B cell (primary cell): Measurements from ENCODE around the gene SLC35A2. TPM values are rescaled to one million over a fixed set of nuclear protein-coding genes. Genes with fewer than 3 reads are reported as not detected.

ENCODE experiments used
- ATAC-seq: fragments of 200-7000 bp; cut with Tn5 transposase; one replicate; pipeline ENCODE4 v1.10.0; 2021; ENCODE audit warnings: low read depth, mild to moderate bottlenecking, moderate number of reproducible peaks, moderate library complexity
- CTCF ChIA-PET: fragments of 350-600 bp; sonication (Branson Sonifier 250); formaldehyde crosslinking; loops from one replicate; lab custom pipeline; 2021; ENCODE audit warnings: antibody characterized with exemption, inconsistent platforms; lab: Charles Lee
- POLR2A ChIA-PET: fragments of 350-600 bp; sonication (Branson Sonifier 250); formaldehyde crosslinking; loops from one replicate; lab custom pipeline; 2021; ENCODE audit warnings: antibody characterized with exemption; lab: Charles Lee
- DNase-seq: peaks from one replicate; pipeline ENCODE4 v3.0.0; 2013
- H2AFZ ChIP-seq: 2 replicates; pipeline ENCODE4 v1.6.1; 2012; ENCODE audit warnings: mild to moderate bottlenecking, low read depth, low read length; ENCODE audit not compliant: insufficient read depth, poor library complexity, severe bottlenecking
- H3K27ac ChIP-seq, 2 donors: 1 replicate in 1 of 2; 2 replicates in 1 of 2; pipeline ENCODE4 v1.5.1; 2012 to 2013; ENCODE audit warnings: low read length in 2 of 2, mild to moderate bottlenecking in 2 of 2, moderate library complexity in 1 of 2
- H3K27me3 ChIP-seq, 4 experiments: fragments of 200-600 bp in 1 of 4; sonication (generic) in 1 of 4; replicated peaks in 1 of 4; 1 replicate in 2 of 4; 2 replicates in 2 of 4; pipeline versions ENCODE4 v1.6.1 to v1.7.0; 2013 to 2016; ENCODE audit warnings: low read length in 3 of 4, mild to moderate bottlenecking in 2 of 4, mixed read lengths in 1 of 4, moderate library complexity in 1 of 4; ENCODE audit not compliant: insufficient read depth in 4 of 4, control insufficient read depth in 3 of 4; ENCODE audit errors: control extremely low read depth in 1 of 4
- H3K36me3 ChIP-seq, 2 experiments: replicated peaks in 1 of 2; 1 replicate in 1 of 2; 2 replicates in 1 of 2; pipeline versions ENCODE4 v1.6.1 to v1.7.1; 2013; ENCODE audit warnings: low read length in 1 of 2; ENCODE audit not compliant: insufficient read depth in 2 of 2, control insufficient read depth in 1 of 2; ENCODE audit errors: control extremely low read depth in 1 of 2, extremely low read depth in 1 of 2
- H3K4me1 ChIP-seq, 2 donors: fragments of 200-600 bp in 1 of 2; sonication (generic) in 1 of 2; 1 replicate in 1 of 2; 2 replicates in 1 of 2; pipeline versions ENCODE4 v1.5.1 to v1.6.1; 2013 to 2017; ENCODE audit warnings: low read length in 2 of 2; ENCODE audit not compliant: control insufficient read depth in 2 of 2, insufficient read depth in 2 of 2
- H3K4me2 ChIP-seq: replicated peaks from 2 replicates; pipeline ENCODE3; 2012; ENCODE audit warnings: mild to moderate bottlenecking, low read depth, low read length; ENCODE audit not compliant: poor library complexity, severe bottlenecking
- H3K4me3 ChIP-seq, 5 experiments: fragments of 200-600 bp in 1 of 5; sonication (generic) in 1 of 5; 1 replicate in 3 of 5; 2 replicates in 2 of 5; pipeline versions ENCODE4 v1.5.1 to v1.7.0; 2011 to 2016; ENCODE audit warnings: low read length in 4 of 5, mild to moderate bottlenecking in 4 of 5, low read depth in 2 of 5, control low read depth in 1 of 5, moderate library complexity in 1 of 5; ENCODE audit not compliant: insufficient read depth in 1 of 5; ENCODE audit errors: control extremely low read depth in 1 of 5, extremely low read depth in 1 of 5
- H3K79me2 ChIP-seq: fragments of 200-600 bp; sonication (generic); one replicate; pipeline ENCODE4 v1.6.0; 2016; ENCODE audit warnings: low read length; ENCODE audit not compliant: control insufficient read depth, insufficient read depth
- H3K9ac ChIP-seq: fragments of 200-600 bp; sonication (generic); 2 replicates; pipeline ENCODE4 v1.6.1; 2017; ENCODE audit warnings: mild to moderate bottlenecking, low read length, moderate library complexity
- H3K9me3 ChIP-seq, 3 donors: one replicate each; pipeline versions ENCODE4 v1.6.1 to v1.7.1; 2013; ENCODE audit warnings: low read length in 2 of 3; ENCODE audit not compliant: control insufficient read depth in 2 of 3, insufficient read depth in 1 of 3; ENCODE audit errors: control extremely low read depth in 1 of 3
- H4K20me1 ChIP-seq: 2 replicates; pipeline ENCODE4 v1.6.0; 2012; ENCODE audit warnings: mild to moderate bottlenecking, low read length; ENCODE audit not compliant: insufficient read depth, control insufficient read depth, poor library complexity, severe bottlenecking
- H3K27ac Mint-ChIP-seq: one replicate; pipeline ENCODE4 v1.8.0; 2021; ENCODE audit warnings: mixed read lengths
- H3K27me3 Mint-ChIP-seq: one replicate; pipeline ENCODE4 v1.8.0; 2021; ENCODE audit warnings: mixed read lengths
- H3K4me1 Mint-ChIP-seq: one replicate; pipeline ENCODE4 v1.8.0; 2021; ENCODE audit warnings: mixed read lengths
- H3K4me3 Mint-ChIP-seq: one replicate; pipeline ENCODE4 v1.8.0; 2021; ENCODE audit warnings: mixed read lengths
- H3K9me3 Mint-ChIP-seq: one replicate; pipeline ENCODE4 v1.8.0; 2022; ENCODE audit warnings: mixed read lengths; ENCODE audit not compliant: insufficient read depth
- CTCF ChIP-seq: fragments of 200-600 bp; IDR thresholded peaks from one replicate; pipeline ENCODE4 v1.8.0; 2022; ENCODE audit warnings: antibody characterized with exemption, mild to moderate bottlenecking
- EZH2 ChIP-seq: IDR thresholded peaks from 2 replicates; pipeline ENCODE4 v1.6.1; 2012; ENCODE audit warnings: borderline replicate concordance, low read depth, mild to moderate bottlenecking, moderate library complexity, low read length; ENCODE audit not compliant: insufficient read depth, poor library complexity, severe bottlenecking
- WGBS: methylation state at CpG from one replicate; pipeline ENCODE4 v1.1.5; 2013; ENCODE audit warnings: missing lambda C conversion rate; ENCODE audit not compliant: insufficient coverage; 5-methylcytosine and 5-hydroxymethylcytosine counted together
- intact Hi-C: fragments of 100-400 bp; cut with micrococcal nuclease; formaldehyde crosslinking; loops from one replicate; pipeline ENCODE4 v1.10.0; 2022
- polyA minus RNA-seq: library from RNA; depleted of rRNA, polyadenylated mRNA; stranded (reverse); fragments of >200 nt; gene quantifications from 2 replicates; pipeline ENCODE4 v1.2.3, GENCODE V29; 2012
- polyA plus RNA-seq: library from polyadenylated mRNA; depleted of rRNA; stranded (reverse); fragments of >200 nt; gene quantifications from 2 replicates; pipeline ENCODE4 v1.2.3, GENCODE V29; 2012
- total RNA-seq, 2 donors: library from RNA; stranded (reverse); fragments of 120-200 nt in 1 of 2; gene quantifications; 1 replicate in 1 of 2; 2 replicates in 1 of 2; pipeline versions ENCODE4 v1.2.3 to v1.2.4, GENCODE V29; 2013 to 2022

The SLC35A2 gene
- total RNA-seq (19.1 and 24.1 TPM in 2 replicates), polyA plus RNA-seq (22.0 and 35.2 TPM in 2 replicates), polyA minus RNA-seq (11.1 and 13.5 TPM in 2 replicates)
- total RNA-seq (2013) = 5.8 TPM

GRCh38 chrX:48911412-48912182, at the start of gene SLC35A2:
Gene SLC35A2, minus strand, starts transcription at chrX:48911646. Its CDS starts 10 bp downstream, at chrX:48911636.
- Mint-ChIP-seq H3K4me1 (peaks cover 48% of the 10 kb centered on the region), H3K9me3 (no peaks in the 10 kb centered on the region), H3K27ac (peak within 1 kb of the TSS; percentile 88), H3K4me3 (peak within 1 kb of the TSS; percentile 86), H3K27me3 (no peaks in the 10 kb centered on the region)
- Histone ChIP-seq H2AFZ (peak within 1 kb of the TSS; percentile 37), H4K20me1 (peaks cover 35% of the 10 kb centered on the region), H3K4me2 (peak within 1 kb of the TSS; percentile 77), H3K79me2 (peaks cover 33% of the 10 kb centered on the region), H3K4me3 (peak within 1 kb of the TSS; percentile 60 to 78 (median 66)), H3K4me1 (peaks cover 28 to 49% of the 10 kb centered on the region in 2 donors), H3K36me3 (peaks cover 0 to 36% of the 10 kb centered on the region in 2 experiments), H3K9me3 (no peaks in the 10 kb centered on the region), H3K9ac (peak within 1 kb of the TSS; percentile 72), H3K27ac (peak within 1 kb of the TSS; percentile 86 to 90), H3K27me3 (no peaks in the 10 kb centered on the region)
- TF ChIP-seq EZH2 (no peak), CTCF (no peak)
- ATAC-seq (peak; percentile 76), DNase-seq (peak; percentile 90)
- WGBS = under 1% methylated on average over 60 of the region's 60 CpGs
- intact Hi-C loops = loop anchor here (1.0 to 10.0 kb wide), 5 partner anchors 14 to 1697 kb away; partner anchors contain the start of genes CDK16, ELK1, PQBP1 and SUV39H1
- POLR2A ChIA-PET = interaction anchor here (0.9 to 2.6 kb wide), 6 partner anchors 8 to 46 kb away, joined by 3 to 29 read pairs (median 5); partner anchors contain the start of genes OTUD5, PQBP1 and TIMM17B
- CTCF ChIA-PET = interaction anchor here (0.8 to 1.6 kb wide), 6 partner anchors 8 to 263 kb away, joined by 3 to 6 read pairs (median 5); partner anchors contain the start of gene OTUD5
